ENCODE results near the gene PAX4.
A peak's percentile ranks its signal among the peaks of the same experiment; 100 is the strongest.

DNA sequence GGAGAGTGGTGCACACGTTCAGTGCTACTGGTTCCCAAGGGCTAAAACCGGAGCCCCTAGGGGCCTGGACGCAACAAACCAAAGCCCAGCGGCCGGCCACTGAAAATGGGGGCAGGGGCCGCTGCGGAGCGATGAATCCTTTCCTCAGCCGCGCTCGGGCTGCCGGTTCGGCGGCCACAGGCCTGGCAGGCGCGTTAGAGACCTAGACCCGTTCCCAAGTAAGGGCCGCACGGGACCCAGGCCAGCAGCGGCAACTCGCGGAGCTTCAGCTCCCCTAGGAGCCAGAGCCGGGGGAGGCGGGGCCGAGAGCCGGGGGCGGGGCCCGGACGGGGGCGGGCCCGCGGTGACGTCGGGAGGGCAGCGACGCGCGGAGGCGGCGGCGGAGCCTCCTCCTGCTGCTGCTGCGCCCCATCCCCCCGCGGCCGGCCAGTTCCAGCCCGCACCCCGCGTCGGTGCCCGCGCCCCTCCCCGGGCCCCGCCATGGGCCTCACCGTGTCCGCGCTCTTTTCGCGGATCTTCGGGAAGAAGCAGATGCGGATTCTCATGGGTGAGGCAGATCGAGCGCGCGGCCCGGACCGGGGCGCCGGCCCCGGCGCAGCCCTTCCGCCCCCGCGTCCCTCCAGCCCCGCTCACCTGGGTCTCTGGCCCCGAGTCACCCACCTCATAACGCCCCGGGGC lies 29.8 kb downstream of the PAX4 start, which contains the start of gene ARF5:
- TF ChIP-seq CTCF (IDR thresholded peaks at IDR 0.05): no peak
- TF ChIP-seq POLR2A (IDR thresholded peaks at IDR 0.05): peak; percentile 47 to 75 (median 68)
